Liver (tissue), 9 donors: ENCODE measurements around the gene SMPD3. TPM values are rescaled to one million over a fixed set of nuclear protein-coding genes. Genes with fewer than 3 reads are reported as not detected.

Experiments used
- DNase-seq: peaks from one replicate; pipeline ENCODE4 v3.0.0-alpha.2; 2017; ENCODE audit warnings: low spot score
- H3K27ac ChIP-seq, 2 donors: one replicate each; pipeline ENCODE4 v1.7.0; 2013; ENCODE audit warnings: inconsistent platforms in 2 of 2, low read length in 2 of 2, control low read depth in 1 of 2, low read depth in 1 of 2, mild to moderate bottlenecking in 1 of 2
- H3K27me3 ChIP-seq, 4 donors: one replicate each; pipeline versions ENCODE4 v1.6.1 to v1.7.0; 2013; ENCODE audit warnings: low read length in 3 of 4, inconsistent platforms in 1 of 4, mild to moderate bottlenecking in 1 of 4, moderate library complexity in 1 of 4; ENCODE audit not compliant: control insufficient read depth in 4 of 4, insufficient read depth in 4 of 4
- H3K36me3 ChIP-seq, 4 donors: one replicate each; pipeline versions ENCODE4 v1.6.1 to v1.7.0; 2013; ENCODE audit warnings: low read length in 3 of 4, mild to moderate bottlenecking in 3 of 4, low read depth in 1 of 4, moderate library complexity in 1 of 4; ENCODE audit not compliant: control insufficient read depth in 4 of 4, insufficient read depth in 3 of 4
- H3K4me1 ChIP-seq, 4 donors: one replicate each; pipeline versions ENCODE4 v1.6.1 to v1.7.0; 2013; ENCODE audit warnings: low read length in 3 of 4, mild to moderate bottlenecking in 3 of 4, moderate library complexity in 1 of 4; ENCODE audit not compliant: control insufficient read depth in 4 of 4, insufficient read depth in 4 of 4
- H3K4me3 ChIP-seq, 3 donors: one replicate each; pipeline versions ENCODE4 v1.6.1 to v1.7.0; 2013; ENCODE audit warnings: low read length in 3 of 3, control low read depth in 1 of 3, low read depth in 1 of 3, mild to moderate bottlenecking in 1 of 3
- H3K9ac ChIP-seq, 2 donors: one replicate each; pipeline ENCODE4 v1.7.0; 2013; ENCODE audit warnings: low read length in 2 of 2, mild to moderate bottlenecking in 2 of 2, moderate library complexity in 2 of 2, control low read depth in 1 of 2, low read depth in 1 of 2
- H3K9me3 ChIP-seq, 4 donors: one replicate each; pipeline versions ENCODE4 v1.6.1 to v1.7.0; 2013; ENCODE audit warnings: low read length in 3 of 4; ENCODE audit not compliant: control insufficient read depth in 4 of 4
- ATF3 ChIP-seq: IDR thresholded peaks from 2 replicates; pipeline ENCODE4 v1.6.1; 2016; ENCODE audit warnings: antibody characterized with exemption
- FOXA1 ChIP-seq: IDR thresholded peaks from 2 replicates; pipeline ENCODE4 v1.6.1; 2016; ENCODE audit warnings: antibody characterized with exemption
- FOXA2 ChIP-seq: IDR thresholded peaks from 2 replicates; pipeline ENCODE4 v1.6.1; 2016; ENCODE audit warnings: antibody characterized with exemption
- GABPA ChIP-seq, 2 donors: IDR thresholded peaks in 1 of 2; conservative IDR thresholded peaks in 1 of 2; 2 replicates each; pipeline ENCODE4 v1.6.1; 2016; ENCODE audit warnings: antibody characterized with exemption in 2 of 2, mild to moderate bottlenecking in 1 of 2, moderate library complexity in 1 of 2
- HNF4A ChIP-seq, 2 donors: conservative IDR thresholded peaks; 2 replicates each; pipeline ENCODE4 v1.6.1; 2016; ENCODE audit warnings: antibody characterized with exemption in 2 of 2, mild to moderate bottlenecking in 2 of 2
- HNF4G ChIP-seq: IDR thresholded peaks from 2 replicates; pipeline ENCODE4 v1.6.1; 2016; ENCODE audit warnings: antibody characterized with exemption
- JUND ChIP-seq, 2 donors: IDR thresholded peaks; 2 replicates each; pipeline ENCODE4 v1.6.1; 2016; ENCODE audit warnings: antibody characterized with exemption in 2 of 2
- MAX ChIP-seq: IDR thresholded peaks from 2 replicates; pipeline ENCODE4 v1.6.1; 2016; ENCODE audit warnings: antibody characterized with exemption
- RAD21 ChIP-seq, 2 donors: IDR thresholded peaks; 2 replicates each; pipeline ENCODE4 v1.6.1; 2016; ENCODE audit warnings: antibody characterized with exemption in 2 of 2, mild to moderate bottlenecking in 2 of 2
- RXRA ChIP-seq, 2 donors: IDR thresholded peaks; 2 replicates each; pipeline ENCODE4 v1.6.1; 2017 to 2018; ENCODE audit warnings: antibody characterized with exemption in 2 of 2, mild to moderate bottlenecking in 1 of 2
- SP1 ChIP-seq: IDR thresholded peaks from 2 replicates; pipeline ENCODE4 v1.6.1; 2018; ENCODE audit warnings: antibody characterized with exemption, mild to moderate bottlenecking
- TAF1 ChIP-seq: conservative IDR thresholded peaks from 2 replicates; pipeline ENCODE4 v1.6.1; 2016; ENCODE audit warnings: antibody characterized with exemption, mild to moderate bottlenecking
- YY1 ChIP-seq: IDR thresholded peaks from 2 replicates; pipeline ENCODE4 v1.6.1; 2016; ENCODE audit warnings: antibody characterized with exemption, mild to moderate bottlenecking
- ZBTB33 ChIP-seq: IDR thresholded peaks from 2 replicates; pipeline ENCODE4 v1.6.1; 2016; ENCODE audit warnings: antibody characterized with exemption
- WGBS: extraction: QIAGEN DNeasy Blood & Tissue Kit; methylation state at CpG from one replicate; pipeline ENCODE4 v1.1.7; 2013; 5-methylcytosine and 5-hydroxymethylcytosine counted together
- polyA plus RNA-seq, 2 donors: library from polyadenylated mRNA; stranded (reverse) in 1 of 2; unstranded in 1 of 2; fragments of 200-250 nt in 1 of 2; fragments of >200 nt in 1 of 2; fragmentation: Nextera tagmentation in 1 of 2; extraction: Ambion mirVana in 1 of 2; gene quantifications; one replicate each; pipeline versions ENCODE4 v1.2.1 to v1.2.3, GENCODE V29; 2013 to 2015
- total RNA-seq, 2 donors: library from RNA; depleted of rRNA; stranded (reverse); fragments of >200 nt; gene quantifications; one replicate each; pipeline ENCODE4 v1.2.3, GENCODE V29; 2014
- TF ChIP-seq, protein P1 (sequence below): IDR thresholded peaks from 2 replicates; pipeline ENCODE4 v1.6.1; 2016; ENCODE audit warnings: antibody characterized with exemption, mild to moderate bottlenecking
- donor health status: healthy.
- donor health status: healthy.
- donor health status: healthy.
- donor health status: healthy.
- donor health status: healthy.

Gene SMPD3
- total and polyA plus RNA-seq, 4 donors: 0.33 to 10.6 (median 2.7) TPM

- Histone ChIP-seq H3K27ac (no peak overlapping the region), H3K4me3 (no peak overlapping the region), H3K9me3 (no peaks in the 10 kb centered on the region), H3K4me1 (no peaks in the 10 kb centered on the region), H3K36me3 (no peaks in the 10 kb centered on the region), H3K9ac (no peak overlapping the region), H3K27me3 (no peaks in the 10 kb centered on the region)
- TF ChIP-seq FOXA1 (no peak), GABPA (IDR thresholded peaks at IDR 0.05 in 1 of 2, conservative IDR thresholded peaks at IDR 0.05 in 1 of 2) (no peak), FOXA2 (no peak), HNF4G (no peak), MAX (no peak), RAD21 (IDR thresholded peaks at IDR 0.05) (no peak), HNF4A (conservative IDR thresholded peaks at IDR 0.05) (no peak), RXRA (IDR thresholded peaks at IDR 0.05) (no peak), ATF3 (no peak), TAF1 (no peak)
- TF ChIP-seq, protein P1, sequence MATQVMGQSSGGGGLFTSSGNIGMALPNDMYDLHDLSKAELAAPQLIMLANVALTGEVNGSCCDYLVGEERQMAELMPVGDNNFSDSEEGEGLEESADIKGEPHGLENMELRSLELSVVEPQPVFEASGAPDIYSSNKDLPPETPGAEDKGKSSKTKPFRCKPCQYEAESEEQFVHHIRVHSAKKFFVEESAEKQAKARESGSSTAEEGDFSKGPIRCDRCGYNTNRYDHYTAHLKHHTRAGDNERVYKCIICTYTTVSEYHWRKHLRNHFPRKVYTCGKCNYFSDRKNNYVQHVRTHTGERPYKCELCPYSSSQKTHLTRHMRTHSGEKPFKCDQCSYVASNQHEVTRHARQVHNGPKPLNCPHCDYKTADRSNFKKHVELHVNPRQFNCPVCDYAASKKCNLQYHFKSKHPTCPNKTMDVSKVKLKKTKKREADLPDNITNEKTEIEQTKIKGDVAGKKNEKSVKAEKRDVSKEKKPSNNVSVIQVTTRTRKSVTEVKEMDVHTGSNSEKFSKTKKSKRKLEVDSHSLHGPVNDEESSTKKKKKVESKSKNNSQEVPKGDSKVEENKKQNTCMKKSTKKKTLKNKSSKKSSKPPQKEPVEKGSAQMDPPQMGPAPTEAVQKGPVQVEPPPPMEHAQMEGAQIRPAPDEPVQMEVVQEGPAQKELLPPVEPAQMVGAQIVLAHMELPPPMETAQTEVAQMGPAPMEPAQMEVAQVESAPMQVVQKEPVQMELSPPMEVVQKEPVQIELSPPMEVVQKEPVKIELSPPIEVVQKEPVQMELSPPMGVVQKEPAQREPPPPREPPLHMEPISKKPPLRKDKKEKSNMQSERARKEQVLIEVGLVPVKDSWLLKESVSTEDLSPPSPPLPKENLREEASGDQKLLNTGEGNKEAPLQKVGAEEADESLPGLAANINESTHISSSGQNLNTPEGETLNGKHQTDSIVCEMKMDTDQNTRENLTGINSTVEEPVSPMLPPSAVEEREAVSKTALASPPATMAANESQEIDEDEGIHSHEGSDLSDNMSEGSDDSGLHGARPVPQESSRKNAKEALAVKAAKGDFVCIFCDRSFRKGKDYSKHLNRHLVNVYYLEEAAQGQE: no peak
- DNase-seq: no peak
- WGBS: 90% methylated on average over 18 of the region's 18 CpGs
Measured at GRCh38 chr16:68379472-68380347, 68.6 kb downstream of the SMPD3 start.

GRCh38 chr16:68378436-68379415 is 69.6 kb downstream of the SMPD3 start:
- no peaks in the 10 kb centered on the region for H3K27me3 ChIP-seq
- H3K36me3 ChIP-seq: no peaks in the 10 kb centered on the region
- H3K4me1 ChIP-seq: no peaks in the 10 kb centered on the region
- no peaks in the 10 kb centered on the region for H3K9me3 ChIP-seq
- no peak overlapping the region for H3K4me3 ChIP-seq
- TF ChIP-seq HNF4G: no peak
- no peak for TF ChIP-seq MAX
- TF ChIP-seq SP1: no peak
- TF ChIP-seq FOXA2: no peak
- TF ChIP-seq, protein P1: no peak
- TF ChIP-seq JUND (IDR thresholded peaks at IDR 0.05): no peak
- no peak for TF ChIP-seq ATF3
- no peak for TF ChIP-seq ZBTB33
- TF ChIP-seq YY1: no peak
- TF ChIP-seq TAF1: no peak
- no peak overlapping the region for H3K9ac ChIP-seq
- no peak overlapping the region for H3K27ac ChIP-seq
- no peak for DNase-seq
- 88% methylated on average over 13 of the region's 13 CpGs for WGBS
